ENCODE results near the gene HTD2.
"Not testable (repeated sequence)": the region's sequence is repeated elsewhere in the genome, so short reads cannot be mapped to it uniquely, and the experiment has no call there.

The HTD2 gene

DNA sequence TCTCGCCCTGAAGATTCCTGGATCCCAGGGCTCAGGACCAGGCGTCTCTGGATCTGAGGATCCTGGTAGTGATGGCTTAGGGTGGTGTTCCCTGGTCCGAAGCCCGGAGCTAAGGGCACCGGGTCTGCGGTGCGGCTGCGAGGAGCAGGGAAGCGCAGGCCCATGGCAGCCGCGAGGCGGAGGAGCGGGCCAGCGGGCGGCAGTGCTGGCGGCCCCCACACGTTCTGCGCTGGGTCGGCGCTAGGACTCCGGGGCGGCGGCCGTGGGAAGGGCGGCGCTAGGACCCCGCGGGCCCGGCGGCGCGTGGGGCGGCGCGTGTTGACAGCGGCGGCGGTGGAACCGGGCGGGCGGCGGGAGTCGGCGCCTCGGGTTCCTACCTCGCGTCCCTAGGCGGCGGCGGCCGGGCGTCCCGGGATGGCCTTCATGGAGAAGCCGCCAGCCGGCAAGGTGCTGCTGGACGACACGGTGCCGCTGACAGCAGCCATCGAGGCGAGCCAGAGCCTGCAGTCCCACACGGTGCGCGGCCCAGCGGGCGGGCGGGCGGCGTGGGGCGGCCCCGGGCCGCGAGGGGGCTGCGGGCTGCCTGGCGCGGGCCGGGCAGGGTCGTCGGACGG is 26.4 kb downstream of the HTD2 start, which contains the start of gene PXK:
Gene PXK, plus strand, starts transcription at position 318 of the 614 bp plus-strand sequence. Its CDS starts 97 bp downstream, at position 415.
- peak; percentile 86 for DNase-seq
- ATAC-seq: peak; percentile 91

DNA sequence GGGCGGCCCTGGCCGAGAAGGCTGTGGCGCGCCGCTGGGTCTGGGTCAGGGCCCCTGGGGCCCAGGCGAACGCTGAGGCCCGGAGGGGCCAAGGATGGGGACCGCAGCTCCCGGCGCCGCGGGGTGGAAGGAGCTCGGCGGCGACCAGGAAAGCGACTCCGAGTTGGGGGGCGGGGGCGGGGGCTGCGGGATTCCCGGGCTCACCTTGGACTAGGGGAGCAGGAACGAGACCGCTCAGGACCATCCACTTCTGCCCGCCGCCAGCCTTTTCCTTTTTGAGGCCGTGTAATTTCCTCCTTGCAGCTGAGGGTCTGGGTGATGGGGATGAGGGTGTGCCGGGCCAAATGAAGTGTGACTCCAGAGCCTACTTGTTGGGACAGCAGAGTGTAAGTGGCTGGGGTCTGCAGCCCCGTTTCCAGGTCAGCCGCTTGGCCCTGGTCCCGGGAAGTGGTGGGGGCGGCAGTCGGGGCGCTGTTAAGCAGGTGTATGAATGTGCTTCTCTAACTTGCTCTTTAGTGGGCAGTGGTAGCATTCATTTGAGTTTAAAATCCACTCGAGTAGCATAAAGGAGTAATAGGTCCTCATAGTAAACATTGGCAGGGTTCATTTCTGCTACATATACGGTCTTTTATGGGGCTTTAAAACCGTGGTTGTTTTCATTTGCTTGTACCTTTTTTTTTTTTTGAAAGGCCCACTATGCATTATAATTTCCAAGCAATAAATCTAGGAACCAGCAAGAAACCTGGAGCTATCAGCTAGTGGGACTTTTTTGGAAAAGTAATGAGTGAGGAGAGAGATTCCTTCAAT is 27.1 kb downstream of the HTD2 start:
- ATAC-seq (peak; percentile 33), DNase-seq (peak; percentile 51)

DNA sequence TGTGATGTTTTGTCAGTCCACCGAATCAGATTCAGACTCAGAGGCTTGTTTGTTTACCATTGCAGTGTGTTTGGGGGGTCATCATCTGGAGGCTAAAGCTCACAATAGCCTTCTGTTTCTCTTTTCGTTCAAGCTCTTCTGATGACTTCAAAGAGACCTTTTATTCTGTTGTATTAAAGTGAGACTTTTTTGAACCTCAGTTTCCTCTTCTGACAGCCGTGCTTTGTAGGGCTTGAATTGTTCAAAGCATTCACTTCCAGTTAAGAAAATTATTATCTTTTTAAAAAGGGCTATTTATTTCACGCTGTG is 27.6 kb downstream of the HTD2 start:
- no peak for ATAC-seq

DNA sequence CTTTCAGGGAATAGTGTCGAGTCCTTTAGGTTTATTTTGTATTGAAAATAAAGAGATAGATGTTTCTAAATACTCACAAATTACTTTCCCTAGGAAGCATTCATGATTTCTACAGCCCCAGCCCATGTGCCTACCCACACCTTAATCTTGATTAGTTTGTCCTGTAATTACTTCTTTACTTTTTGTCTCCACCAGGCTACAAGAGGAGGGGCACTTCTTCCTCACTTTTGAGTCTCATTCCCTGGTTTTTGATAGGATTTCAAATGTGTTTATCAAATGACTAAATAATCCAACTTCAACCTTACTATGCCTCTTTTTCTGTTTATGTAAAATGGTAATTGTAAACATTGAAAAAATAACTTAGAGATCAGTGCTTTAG is 28.2 kb downstream of the HTD2 start:
- DNase-seq (no peak), ATAC-seq (no peak)

More for the DNA sequence above, 27.6 kb downstream of the HTD2 start:
- no peak for DNase-seq

DNA sequence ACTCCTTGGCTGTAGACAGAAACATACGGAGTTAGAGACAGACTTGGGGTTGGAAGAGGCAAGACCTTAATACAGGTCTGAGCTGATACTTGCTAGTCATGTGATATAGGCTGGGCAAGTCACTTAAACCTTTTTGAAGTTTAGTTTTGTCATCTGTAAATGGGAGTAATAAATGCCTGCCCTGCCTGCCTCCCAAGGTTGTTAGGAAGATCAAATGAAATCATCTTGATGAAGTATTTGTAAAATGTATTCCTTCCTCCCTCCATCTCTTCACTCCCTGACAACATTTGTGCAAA is 29.3 kb downstream of the HTD2 start:
- DNase-seq: no peak
- ATAC-seq: no peak

DNA sequence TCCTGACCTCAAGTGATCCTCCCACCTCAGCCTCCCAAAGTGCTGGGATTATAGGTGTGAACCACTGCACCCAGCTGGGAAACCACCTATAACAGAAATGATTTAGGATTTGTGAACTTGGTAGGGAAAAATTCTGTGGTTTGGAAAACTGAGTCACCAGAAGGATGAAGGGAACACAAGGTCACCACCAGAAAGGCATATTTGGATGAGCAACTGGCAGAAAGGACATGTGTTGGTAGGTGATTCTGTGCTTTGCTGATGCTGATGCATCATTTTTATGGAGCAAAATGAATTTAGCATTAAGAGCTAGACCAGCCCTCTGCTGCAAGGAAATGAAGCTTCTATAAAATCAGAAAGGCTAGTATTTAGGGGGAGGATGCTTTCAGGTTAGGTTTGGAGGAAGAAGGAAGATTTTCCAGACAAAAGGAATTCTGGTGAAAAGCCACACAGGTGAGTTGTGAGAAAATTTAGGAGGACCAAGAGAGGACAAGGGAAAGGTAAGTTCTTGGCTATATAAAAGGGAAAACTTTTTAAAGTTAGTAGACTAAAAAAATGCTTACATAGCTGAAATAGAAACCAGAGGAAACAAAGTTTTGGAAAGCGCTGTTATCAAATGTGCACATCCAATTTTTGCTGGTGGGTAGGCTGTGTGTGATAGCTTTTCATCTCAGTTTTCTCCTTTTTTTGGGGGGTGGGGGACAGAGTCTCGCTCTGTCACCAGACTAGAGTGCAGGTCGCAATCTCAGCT is 30.0 kb downstream of the HTD2 start:
- ATAC-seq: no peak

DNA sequence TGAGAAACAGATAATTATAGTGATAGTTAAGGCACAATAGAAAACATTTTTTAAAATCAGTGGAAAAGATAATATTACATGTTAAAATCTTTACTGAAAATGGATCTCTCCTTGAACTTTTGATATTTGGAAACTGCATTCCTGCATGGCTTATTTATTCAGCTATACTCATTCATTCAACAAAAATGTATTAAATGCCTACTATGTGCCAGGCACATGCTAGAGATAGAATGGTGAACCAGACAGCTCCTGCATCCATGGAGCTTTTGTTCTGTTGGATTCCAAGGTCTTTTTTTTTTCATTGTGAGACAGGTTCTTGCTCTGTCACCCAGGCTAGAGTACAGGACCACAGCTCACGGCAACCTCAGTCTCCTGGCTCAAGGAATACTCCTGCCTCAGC is 30.9 kb downstream of the HTD2 start:
- ATAC-seq (no peak), DNase-seq (no peak)

More for the DNA sequence above, 30.0 kb downstream of the HTD2 start:
- no peak for DNase-seq

DNA sequence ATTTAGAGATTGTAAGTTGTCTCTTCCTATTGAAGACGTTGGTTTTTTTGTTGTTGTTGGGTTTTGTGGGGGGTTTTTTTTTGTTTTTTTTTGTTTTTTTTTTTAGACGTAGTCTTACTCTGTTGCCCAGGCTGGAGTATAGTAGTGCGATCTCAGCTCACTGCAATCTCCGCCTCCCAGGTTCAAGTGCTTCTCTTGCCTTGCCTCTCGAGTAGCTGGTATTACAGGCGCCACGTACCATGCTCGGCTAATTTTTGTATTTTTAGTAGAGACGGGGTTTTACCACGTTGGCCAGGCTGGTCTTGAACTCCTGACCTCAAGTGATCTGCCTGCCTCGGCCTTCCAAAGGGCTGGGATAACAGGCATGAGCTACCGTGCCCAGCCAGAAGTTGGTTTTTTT is 32.8 kb downstream of the HTD2 start:
- not testable (repeated sequence) for ATAC-seq, DNase-seq

DNA sequence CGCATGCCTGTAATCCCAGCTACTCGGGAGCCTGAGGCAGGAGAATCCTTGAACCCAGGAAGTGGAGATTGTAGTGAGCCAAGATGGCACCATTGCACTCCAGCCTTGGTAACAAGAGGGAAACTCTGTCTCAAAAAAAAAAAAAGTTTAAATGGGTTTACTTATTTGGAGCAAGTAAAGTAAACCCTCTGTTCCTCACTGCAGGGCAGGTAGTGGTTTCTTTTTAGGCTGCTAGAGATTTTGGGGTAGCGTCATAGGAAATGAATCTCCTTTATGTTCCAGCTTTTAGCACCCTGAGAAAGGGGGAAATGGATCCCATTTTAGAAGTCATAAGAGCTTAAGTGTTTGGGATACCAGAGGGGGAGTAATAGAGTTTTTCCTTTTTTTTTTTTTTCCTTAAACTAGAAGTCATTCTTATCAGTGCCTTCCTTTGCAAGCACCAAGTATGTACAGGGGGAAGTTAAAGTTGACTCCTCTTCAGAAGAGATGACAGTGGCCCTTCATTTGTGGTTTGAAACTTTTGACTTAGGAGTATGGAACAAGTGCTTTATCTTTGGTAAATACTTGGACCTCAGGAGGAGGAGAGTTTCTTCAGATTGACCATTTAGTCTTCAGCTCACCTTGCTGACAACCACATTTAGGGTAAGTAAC is 34.4 kb downstream of the HTD2 start:
- no peak for ATAC-seq
- no peak for DNase-seq

DNA sequence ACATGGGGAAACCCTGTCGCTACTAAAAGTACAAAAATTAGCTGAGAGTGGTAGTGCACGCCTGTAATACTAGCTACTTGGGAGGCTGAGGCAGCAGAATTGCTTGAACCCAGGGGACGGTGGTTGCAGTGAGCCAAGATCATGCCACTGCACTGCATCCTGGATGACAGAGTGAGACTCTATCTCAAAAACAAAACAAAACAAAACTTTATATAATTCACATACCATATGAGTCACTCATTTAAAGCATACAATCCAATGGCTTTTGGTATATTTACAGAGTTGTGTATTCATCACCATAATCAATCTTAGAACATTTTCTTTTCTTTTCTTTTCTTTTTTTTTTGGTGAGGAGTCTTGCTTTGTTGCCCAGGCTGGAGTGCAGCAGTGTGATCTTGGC is 35.1 kb downstream of the HTD2 start:
- ATAC-seq: no peak
- DNase-seq: no peak

DNA sequence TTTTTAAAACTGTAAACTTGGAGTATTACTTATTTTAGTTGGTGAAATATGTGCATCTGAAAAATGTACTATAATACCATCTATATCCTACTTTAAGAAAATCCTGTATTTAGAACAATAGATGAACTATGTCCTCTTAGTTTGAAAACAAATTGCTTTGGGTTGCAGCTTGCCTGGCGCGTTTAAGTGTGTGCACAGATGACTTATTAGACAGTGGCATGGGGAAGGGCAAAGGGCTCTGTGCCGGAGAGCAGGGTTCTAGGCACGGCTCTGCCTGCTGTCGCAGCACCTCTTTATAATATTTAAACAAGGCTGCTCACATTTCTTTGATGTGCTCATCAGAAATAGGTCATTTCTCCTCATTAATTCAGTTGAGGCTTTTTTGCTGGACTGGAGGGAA is 36.4 kb downstream of the HTD2 start:
- DNase-seq (no peak), ATAC-seq (no peak)

DNA sequence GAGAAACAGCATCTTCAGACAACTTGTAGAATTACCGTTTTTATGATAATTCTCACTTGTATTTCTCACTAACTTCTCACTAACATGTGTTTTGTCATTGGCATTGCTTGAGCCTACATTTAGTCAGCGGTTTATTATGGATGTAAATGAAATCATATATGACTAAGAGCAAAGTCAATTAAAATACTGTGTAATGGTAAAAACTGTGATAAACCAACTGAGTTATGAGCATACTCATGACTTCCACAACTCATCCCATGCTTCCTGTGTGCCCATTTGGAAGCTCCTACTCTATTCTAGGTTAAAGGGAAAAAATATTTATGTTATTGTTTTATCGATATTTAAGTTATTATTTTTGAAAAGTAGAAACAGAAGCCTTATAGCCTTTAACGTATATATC is 39.1 kb downstream of the HTD2 start:
- DNase-seq (no peak), ATAC-seq (no peak)

DNA sequence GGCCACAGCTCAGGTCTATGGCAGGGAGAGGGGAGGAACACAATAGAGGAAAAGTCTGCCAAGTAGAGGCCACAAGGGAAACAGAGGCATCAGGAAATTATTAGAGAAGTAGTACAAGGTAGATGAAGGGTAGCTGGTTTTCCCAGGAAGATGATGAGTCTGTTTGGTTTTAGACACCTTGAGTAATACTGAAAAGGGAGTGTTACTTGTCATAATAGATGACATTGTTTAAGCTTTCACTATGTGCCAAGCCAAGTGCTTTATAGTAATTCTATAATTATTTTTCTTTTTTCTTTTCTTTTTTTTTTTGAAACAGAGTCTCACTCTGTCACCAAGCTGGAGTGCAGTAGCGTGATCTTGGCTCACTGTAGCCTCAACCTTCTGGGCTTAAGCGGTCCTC is 40.0 kb downstream of the HTD2 start:
- ATAC-seq (peak; percentile 48), DNase-seq (no peak)

DNA sequence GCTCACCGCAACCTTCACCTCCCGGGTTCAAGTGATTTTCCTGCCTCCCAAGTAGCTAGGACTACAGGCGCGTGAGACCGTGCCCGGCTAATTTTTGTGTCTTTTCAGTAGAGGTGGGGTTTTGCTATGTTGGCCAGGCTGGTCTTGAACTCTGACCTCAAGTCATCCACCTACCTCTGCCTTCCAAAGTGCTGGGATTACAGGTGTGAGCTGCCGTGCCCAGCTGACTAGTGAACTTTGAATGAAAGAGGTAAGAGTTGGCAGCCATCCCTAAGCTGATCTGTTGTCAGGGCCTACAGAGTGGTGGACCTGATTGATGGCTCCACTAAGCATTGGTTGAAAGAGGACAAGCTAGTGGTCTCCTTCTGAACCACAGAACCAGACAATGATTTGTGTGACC is 41.7 kb downstream of the HTD2 start:
- ATAC-seq (no peak), DNase-seq (no peak)

DNA sequence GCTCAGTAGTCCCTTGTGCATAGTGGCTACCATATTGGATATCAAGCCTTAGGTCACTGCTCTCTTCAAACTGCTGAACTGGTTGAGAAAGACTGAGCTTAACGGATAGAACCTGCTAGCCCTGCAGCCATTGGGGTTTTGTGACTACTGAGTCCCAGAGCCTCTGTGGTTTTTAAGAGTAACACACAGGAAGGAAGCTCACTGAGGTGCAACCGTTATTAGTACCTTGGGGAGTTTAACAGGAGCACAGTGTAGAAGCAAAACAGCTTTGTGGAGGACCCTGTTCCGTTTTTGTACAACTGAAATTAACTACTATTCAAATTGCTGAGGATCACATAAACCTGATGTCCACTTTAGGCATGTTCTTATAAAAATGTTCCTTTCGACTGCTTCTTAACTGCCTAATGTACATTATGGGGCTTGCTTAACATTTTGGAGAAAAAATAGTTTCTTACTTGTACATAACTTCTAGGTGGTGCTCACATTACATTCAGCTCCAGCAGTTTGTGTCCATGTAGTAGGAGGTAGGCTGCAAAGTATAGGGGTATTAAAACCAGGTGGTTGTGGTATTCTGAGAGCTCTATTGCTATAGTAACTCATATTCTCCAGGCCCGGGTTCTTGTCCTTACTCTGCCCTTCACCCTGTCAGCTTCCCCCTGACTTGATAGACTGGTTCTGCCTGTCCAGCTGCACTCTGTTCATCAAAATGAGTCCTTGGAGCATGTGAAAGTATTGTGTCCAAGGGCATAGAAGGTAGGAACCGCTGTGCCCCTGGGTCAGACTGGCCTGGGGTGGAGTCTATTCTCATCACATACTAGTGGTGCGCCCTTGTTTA is 43.7 kb downstream of the HTD2 start:
- ATAC-seq: peak; percentile 47
- DNase-seq: no peak

DNA sequence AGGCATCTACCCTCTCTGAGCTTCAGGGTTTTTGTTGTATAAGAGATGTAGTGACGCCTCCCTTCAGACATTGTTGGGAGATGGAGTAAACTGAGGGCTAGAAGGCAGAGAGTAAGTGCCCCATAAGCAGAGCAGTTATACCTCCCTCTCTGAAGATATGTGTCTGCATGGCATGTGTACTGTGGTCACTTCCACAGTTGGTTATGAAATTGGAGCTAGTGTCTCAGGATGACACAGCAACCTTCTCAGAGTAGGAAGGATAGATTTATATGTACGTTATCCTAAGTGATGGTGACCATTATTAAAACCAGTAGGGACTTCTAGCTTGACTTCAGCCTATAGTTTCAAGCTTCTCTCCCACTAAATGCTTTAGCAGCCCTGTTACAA is 44.3 kb downstream of the HTD2 start:
- DNase-seq (no peak), ATAC-seq (no peak)

DNA sequence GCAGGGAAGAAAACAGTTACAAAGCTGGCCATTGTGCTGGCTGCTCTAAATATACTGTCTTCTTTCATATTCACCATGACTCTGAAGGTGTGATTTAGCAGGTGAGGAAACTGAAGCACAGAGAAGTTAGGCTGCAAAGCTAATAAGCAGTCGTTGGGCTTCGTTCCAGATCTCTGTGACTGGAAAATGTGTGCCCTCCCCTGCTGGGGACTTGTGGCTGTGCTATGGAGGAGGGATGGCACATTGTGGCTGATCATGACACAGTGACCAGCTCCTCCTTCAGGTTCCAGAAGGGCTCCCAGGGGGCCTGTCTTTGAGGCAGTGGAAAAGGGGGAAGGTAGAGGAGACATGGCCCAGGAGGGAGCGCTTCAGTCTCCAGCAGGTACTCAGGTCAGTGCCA is 45.6 kb downstream of the HTD2 start:
- ATAC-seq: no peak

DNA sequence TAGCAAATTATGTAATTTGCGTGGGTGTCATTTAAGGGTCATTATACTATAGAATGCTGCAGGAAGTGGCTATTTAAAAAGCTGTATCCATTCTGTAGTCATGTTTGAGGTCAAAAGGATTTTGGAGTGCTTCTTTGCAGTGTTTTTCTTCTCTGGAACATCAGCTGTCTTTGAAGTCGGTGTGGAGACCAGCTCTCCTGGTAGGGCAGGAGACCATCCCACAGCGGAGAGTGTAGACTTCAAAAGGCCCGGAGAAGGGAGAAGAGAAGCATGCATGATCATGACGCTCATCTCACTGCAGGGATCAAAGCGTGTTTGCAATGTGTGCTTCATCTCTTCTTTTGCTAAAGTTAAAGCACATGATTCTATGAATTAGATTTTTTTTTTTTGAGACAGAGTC is 46.3 kb downstream of the HTD2 start:
- DNase-seq (no peak), ATAC-seq (no peak)

More for the DNA sequence above, 45.6 kb downstream of the HTD2 start:
- no peak for DNase-seq

DNA sequence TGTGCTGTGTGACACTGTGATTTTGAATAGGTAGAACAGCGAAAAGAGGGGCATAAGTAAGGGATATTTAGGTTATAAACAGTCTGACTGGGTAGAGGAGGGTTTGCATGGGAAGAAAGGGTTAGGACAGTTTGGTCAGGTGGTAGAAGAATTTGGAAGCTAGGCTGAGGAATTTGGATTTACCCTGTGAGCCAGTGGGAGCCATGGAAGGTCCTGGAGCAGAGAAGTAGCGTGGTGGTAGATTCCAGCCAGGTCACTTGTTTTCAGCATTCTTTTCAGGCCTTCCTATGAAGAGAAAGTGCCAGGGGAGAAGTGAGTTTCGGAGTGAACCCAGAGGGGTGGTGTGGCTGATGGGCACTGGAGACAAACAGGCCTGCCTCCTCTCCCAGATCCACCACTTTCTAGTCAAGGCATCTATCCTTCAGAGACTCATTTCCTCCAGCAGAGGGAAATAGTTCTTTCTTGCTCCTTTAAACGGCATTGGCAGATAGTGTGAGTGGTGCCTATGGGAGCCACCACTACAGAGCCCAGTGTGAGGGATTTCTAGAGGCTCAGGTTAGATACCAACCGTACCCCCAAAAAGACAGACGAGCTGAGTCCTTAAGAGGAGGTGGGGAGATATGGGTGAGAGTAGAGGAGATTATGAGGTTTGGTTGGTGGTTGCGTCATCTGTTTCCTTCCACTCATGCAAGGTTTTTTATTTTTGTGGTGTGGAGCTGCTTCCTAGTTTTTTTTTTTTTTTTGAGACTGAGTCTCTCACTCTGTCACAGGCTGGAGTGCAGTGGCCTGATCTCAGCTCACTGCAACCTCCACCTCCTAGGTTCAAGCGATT is 47.6 kb downstream of the HTD2 start:
- DNase-seq: peak; percentile 27
- peak; percentile 44 for ATAC-seq

DNA sequence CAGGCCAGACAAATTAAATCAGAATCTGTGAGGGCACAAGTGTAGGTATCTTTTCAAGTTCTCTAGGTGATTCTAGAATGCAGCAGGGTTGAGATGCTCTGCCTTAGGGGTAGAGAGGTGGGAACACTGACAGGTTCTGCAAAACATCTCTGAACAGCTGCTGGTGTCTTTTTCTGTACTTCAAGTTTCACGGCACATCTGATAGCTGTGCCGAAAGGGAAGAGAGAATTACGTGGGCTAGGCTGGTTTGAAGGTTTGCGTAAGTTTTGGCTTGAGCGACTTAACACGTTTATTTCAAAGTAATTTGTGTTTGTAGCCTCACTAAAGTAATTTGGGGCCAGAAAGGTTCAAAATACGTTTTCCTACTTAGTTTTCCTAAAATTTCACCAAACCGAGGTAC is 48.9 kb downstream of the HTD2 start:
- ATAC-seq (no peak), DNase-seq (no peak)

DNA sequence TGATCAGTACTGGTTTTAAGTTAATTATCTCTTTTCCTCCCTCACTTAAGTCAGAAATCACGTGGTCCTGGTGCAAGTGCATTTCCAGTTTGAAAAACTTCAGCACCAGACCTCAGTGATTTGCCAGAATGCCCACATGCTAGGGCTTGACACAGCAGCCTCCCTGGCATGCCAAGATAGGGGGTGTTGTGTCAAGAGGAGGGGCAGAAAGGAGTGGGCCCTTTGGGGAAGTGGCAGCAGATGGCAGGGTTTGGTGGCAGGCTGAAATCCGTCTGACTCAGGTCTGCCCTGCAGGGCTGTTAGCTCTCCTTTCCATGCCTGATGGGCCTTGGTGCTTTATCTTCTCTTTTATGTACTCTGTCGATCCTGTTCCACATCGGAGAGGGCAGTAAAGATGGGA is 49.7 kb downstream of the HTD2 start:
- DNase-seq (peak; percentile 25), ATAC-seq (no peak)

Data from stimulated activated naive CD8-positive, alpha-beta T cell treated with anti-CD3 and anti-CD28 coated beads, Interleukin-15, Interleukin-2, amounts not matched to agents 100 U/mL and 50 U/mL, for 24 hours (primary cell).